Right cardiac atrium (tissue), 5 donors: ENCODE results near the gene OR9Q1. TPM values are rescaled to one million over a fixed set of nuclear protein-coding genes. Genes with fewer than 3 reads are reported as not detected.

Experiments
- ATAC-seq, 2 donors: fragments of 200-7000 bp; cut with Tn5 transposase; one replicate each; pipeline versions ENCODE4 v1.8.0 to v1.9.1; 2020; ENCODE audit warnings: moderate library complexity in 2 of 2, mild to moderate bottlenecking in 1 of 2
- DNase-seq, 3 donors: peaks; one replicate each; pipeline ENCODE4 v3.0.0-alpha.2; 2020
- H3K27ac ChIP-seq: one replicate; pipeline ENCODE4 v1.5.1; 2013; ENCODE audit warnings: mild to moderate bottlenecking, low read length, control low read depth, moderate library complexity
- H3K27me3 ChIP-seq: one replicate; pipeline ENCODE4 v1.6.1; 2013; ENCODE audit not compliant: control insufficient read depth, insufficient read depth
- H3K4me1 ChIP-seq: one replicate; pipeline ENCODE4 v1.6.1; 2013; ENCODE audit warnings: low read length; ENCODE audit not compliant: control insufficient read depth, insufficient read depth
- H3K4me3 ChIP-seq: one replicate; pipeline ENCODE4 v1.5.1; 2013; ENCODE audit warnings: low read length, control low read depth
- H3K9me3 ChIP-seq: one replicate; pipeline ENCODE4 v1.6.1; 2013; ENCODE audit warnings: low read length; ENCODE audit not compliant: control insufficient read depth
- WGBS: extraction: QIAGEN DNeasy Blood & Tissue Kit; methylation state at CpG from one replicate; pipeline ENCODE4 v1.1.7; 2013; 5-methylcytosine and 5-hydroxymethylcytosine counted together
- intact Hi-C, 4 donors: fragments of 100-400 bp; cut with DNase I; formaldehyde crosslinking; loops; one replicate each; pipeline versions ENCODE4 v1.11.0 to v1.14.0; 2022 to 2023
- polyA plus RNA-seq: library from polyadenylated mRNA; stranded (reverse); fragments of 200-250 nt; gene quantifications from one replicate; pipeline ENCODE4 v1.2.3, GENCODE V29; 2013
- total RNA-seq, 4 donors: library from RNA; stranded (reverse); fragmentation: NEBNext Ultra II Directional; extraction: Animal tissue kit (Norgen Biotek cat#: 25700); gene quantifications; one replicate each; pipeline ENCODE4 v1.2.1, GENCODE V29; 2021
- donor health status: healthy with polysubstance abuse.
- donor health status: DM: no; HTN: yes; CAD: no.
- donor health status: DM: no; HTN: no; CAD: no.
- donor health status: DM: no; HTN: yes; CAD: no; lungs with severe emphysema.
- donor health status: DM: yes; HTN: yes; CAD: no.

The OR9Q1 gene
- total and polyA plus RNA-seq, 5 donors, result not detected

DNA sequence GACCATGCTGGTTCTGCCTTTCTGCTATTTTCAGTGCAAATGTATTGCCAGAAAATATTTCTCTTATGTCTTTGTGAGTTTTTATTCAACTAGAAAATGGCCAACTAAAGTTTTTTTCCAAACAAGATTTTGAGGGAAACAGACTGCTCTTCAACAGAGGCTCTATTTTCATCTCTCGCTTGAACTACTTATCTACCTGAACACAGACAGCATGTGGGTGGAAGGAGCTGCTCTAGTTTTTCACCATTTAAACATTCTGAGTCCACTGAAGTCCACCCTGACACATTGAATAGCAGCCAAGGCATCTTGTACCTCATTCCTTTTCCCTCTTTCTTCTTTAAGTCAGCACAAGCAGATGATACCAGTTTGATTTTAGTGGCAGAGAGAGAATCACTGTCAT is 111.5 kb downstream of the OR9Q1 start:
- Histone ChIP-seq H3K9me3 (no peaks in the 10 kb centered on the region), H3K27ac (no peak overlapping the region), H3K27me3 (no peaks in the 10 kb centered on the region), H3K4me1 (no peaks in the 10 kb centered on the region), H3K4me3 (no peak overlapping the region)
- DNase-seq (no peak), ATAC-seq (no peak)
- intact Hi-C loops, result no loop called here
- WGBS, result 84% methylated on average over 1 of the region's 1 CpG

DNA sequence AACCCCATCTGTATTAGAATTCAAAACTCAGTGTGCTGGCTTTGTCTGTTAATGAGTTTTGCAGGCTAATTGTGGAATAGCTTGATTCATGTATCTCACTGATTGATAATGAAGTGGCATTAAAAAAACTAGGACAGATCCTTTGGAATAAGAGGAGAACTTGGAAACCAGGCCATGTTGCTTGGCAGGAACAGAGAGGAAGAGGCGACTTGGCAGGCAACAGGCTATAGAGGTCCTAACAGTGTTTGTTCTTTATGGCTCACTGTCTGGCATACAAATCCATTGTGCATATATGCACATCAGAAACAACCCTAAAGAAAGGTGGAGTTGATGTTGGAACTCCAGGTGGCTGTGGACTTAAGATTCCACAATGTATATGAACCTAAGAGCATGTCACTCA is 119.1 kb downstream of the OR9Q1 start:
- H3K4me3 ChIP-seq, result no peak overlapping the region
- 66% methylated on average over 1 of the region's 1 CpG for WGBS
- DNase-seq (no peak), ATAC-seq (no peak)
- no peaks in the 10 kb centered on the region for H3K27me3 ChIP-seq
- no peaks in the 10 kb centered on the region for H3K4me1 ChIP-seq
- no peaks in the 10 kb centered on the region for H3K9me3 ChIP-seq
- no peak overlapping the region for H3K27ac ChIP-seq
- intact Hi-C loops, result no loop called here

DNA sequence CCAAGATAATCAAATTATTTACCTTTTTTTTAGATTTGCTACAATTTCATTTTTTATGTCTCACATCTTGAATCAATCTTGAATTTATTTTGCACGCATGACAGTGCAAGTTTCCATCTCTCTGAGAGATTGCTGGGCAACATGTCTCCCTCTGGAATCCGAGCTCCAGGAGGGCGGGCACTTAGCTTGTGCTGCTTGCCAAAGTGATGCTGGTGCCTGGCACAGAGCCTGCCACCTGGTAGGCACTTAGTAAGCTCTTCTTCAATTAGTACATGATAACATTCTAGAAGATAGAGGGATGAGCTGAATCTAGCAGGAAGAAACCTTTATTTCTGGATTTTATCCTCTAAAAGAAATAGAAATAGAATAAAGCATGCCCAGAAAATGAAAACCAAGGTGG is 129.1 kb downstream of the OR9Q1 start:
- H3K4me3 ChIP-seq, result no peak overlapping the region
- no peaks in the 10 kb centered on the region for H3K4me1 ChIP-seq
- DNase-seq (no peak), ATAC-seq (no peak)
- no peaks in the 10 kb centered on the region for H3K27me3 ChIP-seq
- 70% methylated on average over 3 of the region's 3 CpGs for WGBS
- no peak overlapping the region for H3K27ac ChIP-seq
- intact Hi-C loops, result no loop called here
- H3K9me3 ChIP-seq, result no peaks in the 10 kb centered on the region

DNA sequence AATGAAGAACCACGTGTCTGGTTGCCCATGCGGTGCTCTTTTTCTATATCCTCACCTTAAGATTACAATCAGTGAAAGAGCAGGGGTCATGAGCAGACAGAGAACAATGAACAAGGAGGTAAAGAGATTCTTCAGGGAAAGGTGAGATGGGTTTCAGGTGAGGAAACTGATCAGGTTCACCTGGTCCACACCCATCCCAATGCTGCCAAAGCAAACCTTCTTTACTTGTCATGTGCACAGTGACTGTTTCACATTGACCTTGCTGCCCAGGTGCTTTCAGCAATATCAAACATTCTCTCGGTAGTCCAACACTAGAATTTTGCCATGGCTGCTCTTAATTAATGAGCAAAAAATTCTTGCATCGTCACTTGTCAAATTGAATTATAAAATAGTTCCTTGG is 140.7 kb downstream of the OR9Q1 start:
- Histone ChIP-seq H3K4me3 (no peak overlapping the region), H3K27ac (no peak overlapping the region), H3K4me1 (no peaks in the 10 kb centered on the region), H3K9me3 (no peaks in the 10 kb centered on the region), H3K27me3 (no peaks in the 10 kb centered on the region)
- WGBS, result 82% methylated on average over 4 of the region's 4 CpGs
- ATAC-seq (no peak), DNase-seq (no peak)
- intact Hi-C loops, result no loop called here

DNA sequence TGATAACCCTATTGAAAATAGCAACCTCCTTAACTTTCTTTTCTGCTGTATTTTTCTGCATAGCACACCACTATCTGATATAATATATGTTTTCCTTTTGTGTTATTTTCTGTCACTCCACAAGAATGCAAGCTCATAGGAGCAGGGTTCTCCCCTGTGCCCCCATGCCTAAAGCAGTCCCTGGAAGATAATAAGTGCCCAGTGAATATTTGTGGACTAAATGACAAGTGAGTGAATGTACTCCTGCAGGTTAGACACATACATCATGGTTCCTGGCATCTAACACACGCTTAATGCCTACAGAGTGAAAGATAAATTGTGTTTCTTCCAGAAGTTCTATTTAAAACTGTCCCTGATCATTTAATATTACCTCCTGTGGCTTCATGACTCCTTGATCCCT is 141.3 kb downstream of the OR9Q1 start:
- ATAC-seq (no peak), DNase-seq (no peak)
- no peaks in the 10 kb centered on the region for H3K9me3 ChIP-seq
- H3K27me3 ChIP-seq, result no peaks in the 10 kb centered on the region
- no peaks in the 10 kb centered on the region for H3K4me1 ChIP-seq
- WGBS, result 63% methylated on average over 1 of the region's 1 CpG
- intact Hi-C loops, result no loop called here
- H3K4me3 ChIP-seq, result no peak overlapping the region
- H3K27ac ChIP-seq, result no peak overlapping the region

DNA sequence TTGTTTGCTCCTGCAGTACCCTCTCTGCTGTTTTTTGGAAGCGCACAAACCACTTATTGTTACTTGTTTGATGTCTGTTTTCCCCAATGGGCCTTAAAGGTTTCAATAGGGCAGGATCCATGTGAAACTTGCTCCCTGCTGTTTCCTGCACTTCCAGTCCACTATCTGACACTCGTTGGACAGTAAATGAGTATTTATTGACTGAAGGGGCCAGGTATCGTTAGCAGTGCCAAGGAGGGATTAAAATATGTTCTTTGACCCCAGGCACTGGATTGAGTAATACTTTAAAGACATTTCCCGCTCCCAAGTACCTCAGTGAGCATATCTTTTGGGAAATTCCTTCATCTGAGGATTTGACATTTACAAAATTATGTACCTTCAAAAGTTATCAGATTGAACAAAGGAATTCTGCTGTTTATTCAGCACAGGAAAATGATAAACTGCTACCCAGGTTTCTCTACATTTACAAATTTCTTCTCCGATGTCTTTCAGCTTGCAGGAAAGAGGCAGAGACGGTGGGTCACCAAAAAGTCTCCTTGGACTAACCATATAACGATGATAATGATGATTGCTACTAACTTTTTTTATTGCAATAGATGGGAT is 141.9 kb downstream of the OR9Q1 start:
- intact Hi-C loops, result no loop called here
- no peaks in the 10 kb centered on the region for H3K9me3 ChIP-seq
- DNase-seq (no peak), ATAC-seq (no peak)
- H3K27ac ChIP-seq, result no peak overlapping the region
- 76% methylated on average over 7 of the region's 7 CpGs for whole genome bisulfite sequencing
- no peaks in the 10 kb centered on the region for H3K27me3 ChIP-seq
- no peak overlapping the region for H3K4me3 ChIP-seq
- H3K4me1 ChIP-seq, result no peaks in the 10 kb centered on the region

DNA sequence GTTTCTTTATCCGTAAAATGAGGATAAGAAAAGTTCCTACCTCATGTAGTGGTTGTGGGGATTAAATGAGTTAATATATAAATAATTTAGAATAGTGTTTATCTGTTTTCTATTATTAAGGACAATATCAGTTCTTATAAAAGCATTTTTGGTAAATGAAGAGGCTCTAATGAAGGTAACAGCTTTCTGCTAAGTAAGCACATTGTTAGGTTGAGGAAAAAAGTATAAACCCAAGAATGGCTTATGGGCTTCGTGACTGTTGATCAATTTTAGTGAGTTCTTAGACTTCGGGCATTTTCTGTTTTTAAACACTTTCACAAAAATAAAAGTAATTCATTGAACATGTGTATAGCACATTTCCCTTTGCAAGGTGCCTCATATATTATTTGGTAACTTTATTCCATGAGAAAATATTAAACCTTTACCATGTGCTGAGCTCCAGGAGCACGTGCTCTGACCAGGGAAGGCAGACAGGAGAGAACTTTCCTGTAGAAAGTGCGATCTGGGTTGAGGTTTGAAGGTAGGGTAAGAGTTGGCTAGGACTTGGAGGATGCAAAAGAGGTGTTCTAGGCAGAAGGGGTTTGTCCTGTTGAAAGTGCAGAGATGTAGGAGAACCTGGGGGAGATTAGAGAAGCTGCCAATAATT is 153.9 kb downstream of the OR9Q1 start:
- H3K9me3 ChIP-seq, result no peaks in the 10 kb centered on the region
- H3K27me3 ChIP-seq, result no peaks in the 10 kb centered on the region
- no peaks in the 10 kb centered on the region for H3K4me1 ChIP-seq
- no peak for ATAC-seq
- WGBS, result 81% methylated on average over 5 of the region's 5 CpGs
- DNase-seq, result no peak
- intact Hi-C loops, result no loop called here
- H3K27ac ChIP-seq, result no peak overlapping the region
- H3K4me3 ChIP-seq, result no peak overlapping the region

DNA sequence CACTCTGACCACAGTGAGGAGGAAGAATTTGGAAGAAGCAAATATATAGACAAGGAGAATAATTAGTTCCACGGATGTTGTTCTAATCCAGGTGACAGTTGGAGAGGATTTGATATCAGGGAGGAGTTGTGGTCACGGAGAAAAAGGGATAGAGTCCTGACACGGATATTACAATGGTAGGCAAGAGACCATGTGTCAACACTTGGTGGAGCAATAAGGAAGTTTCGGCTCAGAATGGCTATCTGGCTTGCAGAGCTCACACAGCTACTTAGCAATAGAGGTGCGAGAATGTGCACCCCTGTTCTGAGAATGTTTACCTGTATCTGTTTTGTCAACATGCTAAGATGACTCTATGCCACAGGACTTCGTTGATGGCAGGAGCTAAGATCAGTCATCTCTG is 154.8 kb downstream of the OR9Q1 start:
- no peak overlapping the region for H3K27ac ChIP-seq
- no peaks in the 10 kb centered on the region for H3K4me1 ChIP-seq
- H3K4me3 ChIP-seq, result no peak overlapping the region
- H3K9me3 ChIP-seq, result no peaks in the 10 kb centered on the region
- no peak for DNase-seq
- intact Hi-C loops, result no loop called here
- ATAC-seq, result no peak
- H3K27me3 ChIP-seq, result no peaks in the 10 kb centered on the region
- WGBS, result 85% methylated on average over 6 of the region's 6 CpGs

DNA sequence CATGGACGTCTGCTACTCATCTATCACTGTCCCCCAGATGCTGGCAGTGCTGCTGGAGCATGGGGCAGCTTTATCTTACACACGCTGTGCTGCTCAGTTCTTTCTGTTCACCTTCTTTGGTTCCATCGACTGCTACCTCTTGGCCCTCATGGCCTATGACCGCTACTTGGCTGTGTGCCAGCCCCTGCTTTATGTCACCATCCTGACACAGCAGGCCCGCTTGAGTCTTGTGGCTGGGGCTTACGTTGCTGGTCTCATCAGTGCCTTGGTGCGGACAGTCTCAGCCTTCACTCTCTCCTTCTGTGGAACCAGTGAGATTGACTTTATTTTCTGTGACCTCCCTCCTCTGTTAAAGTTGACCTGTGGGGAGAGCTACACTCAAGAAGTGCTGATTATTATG is 156.0 kb downstream of the OR9Q1 start:
- H3K27ac ChIP-seq, result no peak overlapping the region
- no peak overlapping the region for H3K4me3 ChIP-seq
- H3K9me3 ChIP-seq, result no peaks in the 10 kb centered on the region
- WGBS, result 72% methylated on average over 7 of the region's 7 CpGs
- intact Hi-C loops, result no loop called here
- DNase-seq (peak in 1 of 3 donors; percentile 41), ATAC-seq (no peak)
- H3K4me1 ChIP-seq, result no peaks in the 10 kb centered on the region
- no peaks in the 10 kb centered on the region for H3K27me3 ChIP-seq

DNA sequence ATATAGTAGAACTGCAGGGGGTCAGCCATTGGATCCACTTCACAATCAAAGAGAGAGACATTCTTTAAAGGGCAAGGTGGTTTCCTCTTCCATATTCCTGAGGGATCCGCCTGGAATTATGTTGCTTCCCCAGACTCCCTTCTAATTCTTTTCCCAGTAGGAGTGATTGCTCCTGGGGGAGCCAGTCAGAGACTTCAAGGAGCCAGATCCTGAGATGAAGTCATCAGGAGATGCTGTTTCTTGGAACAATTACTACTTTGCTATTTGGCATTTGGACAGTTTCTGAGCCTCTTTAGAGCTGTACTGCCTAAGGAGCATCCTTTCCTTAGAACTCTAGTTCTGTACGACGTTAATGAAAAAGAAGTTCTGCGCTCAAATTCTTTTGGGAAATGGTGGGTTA is 163.3 kb downstream of the OR9Q1 start:
- H3K27ac ChIP-seq, result no peak overlapping the region
- no peaks in the 10 kb centered on the region for H3K9me3 ChIP-seq
- intact Hi-C loops, result no loop called here
- H3K4me1 ChIP-seq, result no peaks in the 10 kb centered on the region
- no peak overlapping the region for H3K4me3 ChIP-seq
- 69% methylated on average over 4 of the region's 4 CpGs for WGBS
- no peak for ATAC-seq
- no peak for DNase-seq
- H3K27me3 ChIP-seq, result no peaks in the 10 kb centered on the region

DNA sequence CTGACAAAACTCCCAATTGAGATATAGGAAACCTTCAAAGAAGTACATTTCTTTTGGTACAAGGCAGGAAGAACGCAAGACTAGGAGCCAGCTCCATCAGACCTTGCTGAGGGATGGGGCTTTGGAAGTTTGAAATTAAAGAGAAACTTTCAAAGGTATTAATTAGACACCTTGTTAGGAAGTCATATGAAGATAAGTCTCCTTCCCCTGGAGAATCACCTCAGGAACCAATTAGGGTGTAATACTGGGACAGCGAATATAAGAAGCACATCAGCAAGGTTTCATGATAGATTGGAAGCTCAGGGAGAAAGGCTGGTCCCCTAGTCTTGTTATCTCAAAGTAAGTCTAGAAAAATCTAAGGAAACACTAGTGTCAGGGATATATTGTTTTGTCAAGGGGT is 165.1 kb downstream of the OR9Q1 start, which contains the start of gene OR9Q2:
Gene OR9Q2, plus strand, starts transcription at position 301 of the 400 bp plus-strand sequence. CDS start 1,421 bp downstream, outside the sequence.
- ATAC-seq, result no peak
- Histone ChIP-seq H3K4me1 (no peaks in the 10 kb centered on the region), H3K27ac (no peak within 1 kb of the TSS), H3K4me3 (no peak within 1 kb of the TSS), H3K9me3 (no peaks in the 10 kb centered on the region), H3K27me3 (no peaks in the 10 kb centered on the region)
- no peak for DNase-seq
- intact Hi-C loops, result no loop called here
- 91% methylated on average over 2 of the region's 2 CpGs for WGBS

DNA sequence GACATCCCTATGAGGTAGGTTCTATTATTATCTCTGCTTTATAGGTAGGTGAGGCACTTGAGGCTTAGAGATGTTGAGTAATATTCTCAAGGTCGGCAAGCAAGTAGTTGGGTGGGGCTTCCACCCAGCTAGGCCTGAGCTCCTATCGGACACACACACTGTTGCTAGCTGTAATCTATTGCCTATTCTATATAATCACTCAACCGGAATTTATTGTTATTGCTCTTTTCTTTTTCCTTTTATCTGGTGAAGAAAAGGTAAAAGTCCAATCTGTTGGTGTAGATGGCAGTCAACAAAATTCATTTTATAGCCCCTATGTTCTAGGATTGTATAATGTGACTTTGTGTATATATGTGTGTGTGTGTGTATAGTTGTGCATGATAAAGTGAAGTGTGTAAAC is 168.5 kb downstream of the OR9Q1 start:
- Histone ChIP-seq H3K4me1 (no peaks in the 10 kb centered on the region), H3K9me3 (no peaks in the 10 kb centered on the region), H3K4me3 (no peak overlapping the region), H3K27me3 (no peaks in the 10 kb centered on the region), H3K27ac (no peak overlapping the region)
- ATAC-seq, result no peak
- 83% methylated on average over 3 of the region's 3 CpGs for WGBS
- intact Hi-C loops, result no loop called here
- DNase-seq, result no peak
